MM.1S (cell line): Measurements from ENCODE around the gene INTS6L.
A peak's percentile ranks its signal among the peaks of the same experiment; 100 is the strongest.

Source experiments
- DNase-seq: peaks from one replicate; pipeline ENCODE4 v3.0.0-alpha.2; 2015
- H2AFZ ChIP-seq: fragments of 300-600 bp; sonication (generic); 2 replicates; pipeline ENCODE4 v1.6.0; 2016; ENCODE audit warnings: antibody characterized with exemption, low read length
- H3F3A ChIP-seq: fragments of 300-600 bp; sonication (generic); 2 replicates; pipeline ENCODE4 v1.6.1; 2016; ENCODE audit warnings: mild to moderate bottlenecking, antibody characterized with exemption, low read length, moderate library complexity, mixed read lengths; ENCODE audit not compliant: insufficient read depth
- H3K27ac ChIP-seq: fragments of 300-600 bp; sonication (generic); 2 replicates; pipeline ENCODE4 v1.5.1; 2016; ENCODE audit warnings: mild to moderate bottlenecking, low read length
- H3K27me3 ChIP-seq: fragments of 300-600 bp; sonication (generic); replicated peaks from 2 replicates; pipeline ENCODE4 v1.6.0; 2016; ENCODE audit warnings: low read length; ENCODE audit not compliant: insufficient read depth
- H3K36me3 ChIP-seq: fragments of 300-600 bp; sonication (generic); replicated peaks from 2 replicates; pipeline ENCODE4 v1.6.1; 2016; ENCODE audit warnings: mild to moderate bottlenecking, low read length, mixed read lengths; ENCODE audit not compliant: insufficient read depth
- H3K4me1 ChIP-seq: fragments of 300-600 bp; sonication (generic); 2 replicates; pipeline ENCODE4 v1.6.1; 2016; ENCODE audit warnings: low read length, mixed read lengths
- H3K4me2 ChIP-seq: fragments of 300-600 bp; sonication (generic); 2 replicates; pipeline ENCODE4 v1.6.0; 2016; ENCODE audit warnings: low read depth, low read length
- H3K4me3 ChIP-seq: fragments of 300-600 bp; sonication (generic); 2 replicates; pipeline ENCODE4 v1.5.1; 2016; ENCODE audit warnings: low read length, mixed read lengths
- H3K79me2 ChIP-seq: fragments of 300-600 bp; sonication (generic); 2 replicates; pipeline ENCODE4 v1.6.1; 2016; ENCODE audit warnings: mixed run types, low read length, mixed read lengths
- H3K9ac ChIP-seq: fragments of 300-600 bp; sonication (generic); 2 replicates; pipeline ENCODE4 v1.6.1; 2016; ENCODE audit warnings: low read length, mixed read lengths
- H3K9me2 ChIP-seq: fragments of 300-600 bp; sonication (generic); replicated peaks from 2 replicates; pipeline ENCODE4 v1.6.1; 2016; ENCODE audit warnings: mild to moderate bottlenecking, low read length, mixed read lengths; ENCODE audit not compliant: insufficient read depth
- H3K9me3 ChIP-seq: fragments of 300-600 bp; sonication (generic); replicated peaks from 2 replicates; pipeline ENCODE4 v1.6.1; 2016; ENCODE audit warnings: mild to moderate bottlenecking, low read length, mixed read lengths; ENCODE audit not compliant: insufficient read depth
- H4K20me1 ChIP-seq: fragments of 300-600 bp; sonication (generic); 2 replicates; pipeline ENCODE4 v1.6.1; 2016; ENCODE audit warnings: mild to moderate bottlenecking, low read length, moderate library complexity, mixed read lengths; ENCODE audit not compliant: insufficient read depth
- EZH2 ChIP-seq: fragments of 300-600 bp; sonication (generic); optimal IDR thresholded peaks from 2 replicates; pipeline ENCODE3; 2017; ENCODE audit warnings: low read depth, mild to moderate bottlenecking, antibody characterized with exemption, low read length, mixed read lengths
- EZH2phosphoT487 ChIP-seq: fragments of 300-600 bp; sonication (generic); IDR thresholded peaks from 2 replicates; pipeline ENCODE4 v1.6.1; 2018; ENCODE audit warnings: antibody characterized with exemption, low read length
- TF ChIP-seq, protein P1 (sequence below): fragments of 300-600 bp; sonication (generic); IDR thresholded peaks from 2 replicates; pipeline ENCODE4 v1.5.1; 2016; ENCODE audit warnings: antibody characterized with exemption, low read length, mixed read lengths

Gene INTS6L

GRCh38 chrX:135509885-135510284 is 10.6 kb upstream of the INTS6L start:
- H3K9me2 ChIP-seq = no peaks in the 10 kb centered on the region
- H3K9me3 ChIP-seq = no peaks in the 10 kb centered on the region
- no peaks in the 10 kb centered on the region for H3K79me2 ChIP-seq
- no peaks in the 10 kb centered on the region for H3K27me3 ChIP-seq
- TF ChIP-seq EZH2 (no peak), EZH2phosphoT487 (no peak)
- no peak overlapping the region for H3K4me2 ChIP-seq
- no peaks in the 10 kb centered on the region for H4K20me1 ChIP-seq
- H2AFZ ChIP-seq = no peak overlapping the region
- H3K4me1 ChIP-seq = peaks cover 8% of the 10 kb centered on the region
- no peak overlapping the region for H3K9ac ChIP-seq
- no peaks in the 10 kb centered on the region for H3K36me3 ChIP-seq
- H3F3A ChIP-seq = no peaks in the 10 kb centered on the region
- H3K4me3 ChIP-seq = no peak overlapping the region
- DNase-seq = no peak
- no peak overlapping the region for H3K27ac ChIP-seq

- peak overlapping the region; percentile 11; the same call in 1 of the 2 replicates for H3K9ac ChIP-seq
- H3K79me2 ChIP-seq = no peaks in the 10 kb centered on the region
- H3F3A ChIP-seq = no peaks in the 10 kb centered on the region
- peak overlapping the region; percentile 55; the same call in 1 of the 2 replicates for H3K27ac ChIP-seq
- peak overlapping the region; percentile 42 for H3K4me2 ChIP-seq
- H4K20me1 ChIP-seq = no peaks in the 10 kb centered on the region
- no peak overlapping the region for H3K4me3 ChIP-seq
- no peaks in the 10 kb centered on the region for H3K9me3 ChIP-seq
- no peaks in the 10 kb centered on the region for H3K9me2 ChIP-seq
- peak; percentile 44 for DNase-seq
- TF ChIP-seq EZH2phosphoT487 (no peak), EZH2 (no peak)
- TF ChIP-seq, protein P1, sequence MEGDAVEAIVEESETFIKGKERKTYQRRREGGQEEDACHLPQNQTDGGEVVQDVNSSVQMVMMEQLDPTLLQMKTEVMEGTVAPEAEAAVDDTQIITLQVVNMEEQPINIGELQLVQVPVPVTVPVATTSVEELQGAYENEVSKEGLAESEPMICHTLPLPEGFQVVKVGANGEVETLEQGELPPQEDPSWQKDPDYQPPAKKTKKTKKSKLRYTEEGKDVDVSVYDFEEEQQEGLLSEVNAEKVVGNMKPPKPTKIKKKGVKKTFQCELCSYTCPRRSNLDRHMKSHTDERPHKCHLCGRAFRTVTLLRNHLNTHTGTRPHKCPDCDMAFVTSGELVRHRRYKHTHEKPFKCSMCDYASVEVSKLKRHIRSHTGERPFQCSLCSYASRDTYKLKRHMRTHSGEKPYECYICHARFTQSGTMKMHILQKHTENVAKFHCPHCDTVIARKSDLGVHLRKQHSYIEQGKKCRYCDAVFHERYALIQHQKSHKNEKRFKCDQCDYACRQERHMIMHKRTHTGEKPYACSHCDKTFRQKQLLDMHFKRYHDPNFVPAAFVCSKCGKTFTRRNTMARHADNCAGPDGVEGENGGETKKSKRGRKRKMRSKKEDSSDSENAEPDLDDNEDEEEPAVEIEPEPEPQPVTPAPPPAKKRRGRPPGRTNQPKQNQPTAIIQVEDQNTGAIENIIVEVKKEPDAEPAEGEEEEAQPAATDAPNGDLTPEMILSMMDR = no peak
- peak overlapping the region; percentile 43; the same call in 1 of the 2 replicates for H2AFZ ChIP-seq
- no peaks in the 10 kb centered on the region for H3K36me3 ChIP-seq
- H3K4me1 ChIP-seq = peaks cover 8% of the 10 kb centered on the region
- H3K27me3 ChIP-seq = no peaks in the 10 kb centered on the region
Observed at GRCh38 chrX:135512508-135513129, 7.8 kb upstream of the INTS6L start.

GRCh38 chrX:135513130-135513515 is 7.3 kb upstream of the INTS6L start:
- H2AFZ ChIP-seq = peak overlapping the region; percentile 43; the same call in 1 of the 2 replicates
- H3K27me3 ChIP-seq = no peaks in the 10 kb centered on the region
- H3K27ac ChIP-seq = peak overlapping the region; percentile 55; the same call in 1 of the 2 replicates
- TF ChIP-seq, protein P1 = no peak
- no peak overlapping the region for H3K4me3 ChIP-seq
- no peaks in the 10 kb centered on the region for H4K20me1 ChIP-seq
- H3K4me1 ChIP-seq = peaks cover 8% of the 10 kb centered on the region
- no peak for DNase-seq
- H3K36me3 ChIP-seq = no peaks in the 10 kb centered on the region
- no peaks in the 10 kb centered on the region for H3K9me3 ChIP-seq
- H3K79me2 ChIP-seq = no peaks in the 10 kb centered on the region
- H3K9ac ChIP-seq = no peak overlapping the region
- peak overlapping the region; percentile 42 for H3K4me2 ChIP-seq
- no peaks in the 10 kb centered on the region for H3F3A ChIP-seq
- no peaks in the 10 kb centered on the region for H3K9me2 ChIP-seq

- no peaks in the 10 kb centered on the region for H3K27me3 ChIP-seq
Observed at GRCh38 chrX:135516376-135516775, 4.1 kb upstream of the INTS6L start.

More at GRCh38 chrX:135516376-135516775, 4.1 kb upstream of the INTS6L start:
- Histone ChIP-seq H3K4me2 (no peak overlapping the region), H3K4me3 (no peak overlapping the region), H3K9me2 (no peaks in the 10 kb centered on the region), H3F3A (peaks cover 8% of the 10 kb centered on the region), H4K20me1 (no peaks in the 10 kb centered on the region), H3K4me1 (peaks cover 8% of the 10 kb centered on the region), H2AFZ (no peak overlapping the region), H3K36me3 (no peaks in the 10 kb centered on the region), H3K27ac (no peak overlapping the region), H3K9me3 (no peaks in the 10 kb centered on the region), H3K9ac (no peak overlapping the region), H3K79me2 (no peaks in the 10 kb centered on the region)
- DNase-seq = no peak
- TF ChIP-seq EZH2 (no peak), EZH2phosphoT487 (no peak)
- TF ChIP-seq, protein P1 = no peak
